ENCODE results near the gene UBE2E2. TPM values are rescaled to one million over a fixed set of nuclear protein-coding genes. Genes with fewer than 3 reads are reported as not detected.
"Not testable (repeated sequence)": the region's sequence is repeated elsewhere in the genome, so short reads cannot be mapped to it uniquely, and the experiment has no call there.

UBE2E2 gene
- total RNA-seq, 1 donor from 2014 or later: 89.8 TPM

GRCh38 chr3:23615068-23615467 lies 411.9 kb downstream of the UBE2E2 start:
- no peak for DNase-seq (ENCODE audit: low spot score)
- peaks cover 11% of the 10 kb centered on the region for H3K4me1 Mint-ChIP-seq

GRCh38 chr3:23618475-23618874 lies 415.3 kb downstream of the UBE2E2 start:
- not testable (repeated sequence) for H3K27ac ChIP-seq; H3K27ac Mint-ChIP-seq; H3F3A ChIP-seq (ENCODE audit: low read depth); H3K4me3 ChIP-seq; H3K27me3 Mint-ChIP-seq (ENCODE audit: insufficient read depth, low read depth); H3K4me2 ChIP-seq; H3K36me3 Mint-ChIP-seq; H3K4me1 Mint-ChIP-seq; H3K9ac ChIP-seq; H3K79me2 ChIP-seq (ENCODE audit: low read depth); H3K4me1 ChIP-seq; H2AFZ ChIP-seq (replicated peaks); H4K20me1 ChIP-seq (ENCODE audit: low read depth); H3K4me3 Mint-ChIP-seq; H3K27me3 ChIP-seq; H3K9me3 ChIP-seq (ENCODE audit: low read depth); H3K36me3 ChIP-seq; DNase-seq (ENCODE audit: low spot score)
- peaks cover 17% of the 10 kb centered on the region for H3K9me3 Mint-ChIP-seq

More at GRCh38 chr3:23615068-23615467, 411.9 kb downstream of the UBE2E2 start:
- Mint-ChIP-seq H3K9me3 (peaks cover 4% of the 10 kb centered on the region), H3K27ac (no peak overlapping the region), H3K36me3 (no peaks in the 10 kb centered on the region), H3K4me3 (no peak overlapping the region), H3K27me3 (ENCODE audit: insufficient read depth, low read depth) (peaks cover 4% of the 10 kb centered on the region)
- H2AFZ ChIP-seq (replicated peaks): no peak overlapping the region
- no peak for TF ChIP-seq EZH2phosphoT487 (IDR thresholded peaks at IDR 0.05)
- no peak overlapping the region for H3K4me3 ChIP-seq
- H3K36me3 ChIP-seq: no peaks in the 10 kb centered on the region
- no peaks in the 10 kb centered on the region for H3K27me3 ChIP-seq
- H3K4me1 ChIP-seq: peaks cover 10% of the 10 kb centered on the region
- H3K9ac ChIP-seq: no peak overlapping the region
- H3K9me3 ChIP-seq (ENCODE audit: low read depth): no peaks in the 10 kb centered on the region
- no peak overlapping the region for H3K27ac ChIP-seq
- no peaks in the 10 kb centered on the region for H4K20me1 ChIP-seq (ENCODE audit: low read depth)
- H3F3A ChIP-seq (ENCODE audit: low read depth): no peaks in the 10 kb centered on the region
- H3K79me2 ChIP-seq (ENCODE audit: low read depth): no peaks in the 10 kb centered on the region
- H3K4me2 ChIP-seq: no peak overlapping the region

DNA sequence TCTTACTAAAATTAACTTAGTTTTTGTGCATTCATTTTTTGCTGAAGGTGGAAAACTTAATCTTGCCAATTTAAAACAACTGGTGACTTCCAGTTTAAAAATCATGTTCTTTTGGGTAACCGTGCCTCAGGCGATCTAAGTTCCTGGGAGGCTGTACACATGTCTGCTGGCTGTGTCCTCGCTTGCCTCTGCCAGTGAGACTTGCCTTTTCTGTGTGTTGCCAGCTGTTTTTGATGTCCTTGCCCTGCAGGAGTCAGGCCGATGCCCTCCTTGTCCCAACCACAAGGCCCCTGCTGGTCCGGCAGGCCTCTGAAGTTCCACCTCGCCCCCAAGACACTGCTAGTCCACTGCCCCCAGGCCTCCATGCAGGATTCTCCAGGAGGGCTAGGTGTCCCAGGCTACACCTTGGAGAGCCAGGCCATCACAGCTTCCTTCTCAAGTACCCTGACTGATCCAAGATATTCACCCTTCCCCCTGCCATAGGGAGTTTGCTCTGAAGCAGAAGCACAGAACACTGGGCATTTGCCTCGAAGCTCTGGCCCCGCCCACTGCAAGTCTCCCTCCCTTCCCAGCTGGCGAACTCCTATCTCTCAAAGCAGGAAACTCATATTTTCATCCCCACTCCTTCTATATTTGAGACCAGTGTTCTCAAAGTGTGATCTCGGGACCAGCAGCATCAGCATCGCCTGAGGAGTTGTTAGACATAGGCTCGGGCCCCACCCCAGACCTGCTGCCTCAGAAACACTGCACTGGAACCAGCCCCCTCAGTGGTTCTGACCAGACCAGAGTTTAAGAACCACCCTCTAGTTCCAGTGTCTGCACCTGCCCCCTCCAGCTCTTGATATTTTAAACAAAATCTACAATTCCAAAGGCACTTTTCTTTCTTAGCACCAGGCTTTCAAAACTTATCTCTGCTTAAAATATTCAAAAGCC lies 416.8 kb downstream of the UBE2E2 start:
- no peaks in the 10 kb centered on the region for H4K20me1 ChIP-seq (ENCODE audit: low read depth)
- no peaks in the 10 kb centered on the region for H3K79me2 ChIP-seq (ENCODE audit: low read depth)
- H3F3A ChIP-seq (ENCODE audit: low read depth): no peaks in the 10 kb centered on the region
- peaks cover 23% of the 10 kb centered on the region for H3K9me3 Mint-ChIP-seq
- no peak overlapping the region for H3K9ac ChIP-seq
- peak overlapping the region; percentile 9 for H3K27ac Mint-ChIP-seq
- H3K36me3 Mint-ChIP-seq: peaks cover 4% of the 10 kb centered on the region
- H3K27ac ChIP-seq: no peak overlapping the region
- no peaks in the 10 kb centered on the region for H3K9me3 ChIP-seq (ENCODE audit: low read depth)
- H3K4me3 ChIP-seq: no peak overlapping the region
- no peaks in the 10 kb centered on the region for H3K27me3 Mint-ChIP-seq (ENCODE audit: insufficient read depth, low read depth)
- no peak overlapping the region for H3K4me2 ChIP-seq
- H3K27me3 ChIP-seq: no peaks in the 10 kb centered on the region
- no peak overlapping the region for H2AFZ ChIP-seq (replicated peaks)
- TF ChIP-seq EZH2 (IDR thresholded peaks at IDR 0.05) (no peak), EZH2phosphoT487 (IDR thresholded peaks at IDR 0.05) (no peak)
- TF ChIP-seq, protein P1, sequence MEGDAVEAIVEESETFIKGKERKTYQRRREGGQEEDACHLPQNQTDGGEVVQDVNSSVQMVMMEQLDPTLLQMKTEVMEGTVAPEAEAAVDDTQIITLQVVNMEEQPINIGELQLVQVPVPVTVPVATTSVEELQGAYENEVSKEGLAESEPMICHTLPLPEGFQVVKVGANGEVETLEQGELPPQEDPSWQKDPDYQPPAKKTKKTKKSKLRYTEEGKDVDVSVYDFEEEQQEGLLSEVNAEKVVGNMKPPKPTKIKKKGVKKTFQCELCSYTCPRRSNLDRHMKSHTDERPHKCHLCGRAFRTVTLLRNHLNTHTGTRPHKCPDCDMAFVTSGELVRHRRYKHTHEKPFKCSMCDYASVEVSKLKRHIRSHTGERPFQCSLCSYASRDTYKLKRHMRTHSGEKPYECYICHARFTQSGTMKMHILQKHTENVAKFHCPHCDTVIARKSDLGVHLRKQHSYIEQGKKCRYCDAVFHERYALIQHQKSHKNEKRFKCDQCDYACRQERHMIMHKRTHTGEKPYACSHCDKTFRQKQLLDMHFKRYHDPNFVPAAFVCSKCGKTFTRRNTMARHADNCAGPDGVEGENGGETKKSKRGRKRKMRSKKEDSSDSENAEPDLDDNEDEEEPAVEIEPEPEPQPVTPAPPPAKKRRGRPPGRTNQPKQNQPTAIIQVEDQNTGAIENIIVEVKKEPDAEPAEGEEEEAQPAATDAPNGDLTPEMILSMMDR (IDR thresholded peaks at IDR 0.05): no peak
- no peaks in the 10 kb centered on the region for H3K4me1 ChIP-seq
- no peak for DNase-seq (ENCODE audit: low spot score)
- H3K4me1 Mint-ChIP-seq: no peaks in the 10 kb centered on the region
- no peaks in the 10 kb centered on the region for H3K36me3 ChIP-seq
- no peak overlapping the region for H3K4me3 Mint-ChIP-seq

DNA sequence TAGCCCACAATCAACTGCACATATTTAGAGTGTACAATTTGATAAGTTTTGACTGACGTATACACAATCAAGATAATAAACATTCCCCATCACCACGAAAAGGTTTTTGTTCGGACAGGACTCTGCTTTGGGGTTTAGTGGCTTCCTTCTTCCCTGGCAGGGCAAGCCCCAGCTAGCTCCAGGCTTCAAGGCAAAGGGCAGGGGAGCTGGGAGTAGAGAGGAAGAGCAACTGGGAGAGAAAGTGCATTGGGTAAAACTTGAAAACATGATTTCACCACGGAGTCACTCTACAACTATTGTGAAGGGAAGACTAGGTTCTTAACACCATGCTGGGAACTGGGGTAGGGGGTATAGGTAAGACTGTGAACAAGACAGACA lies 417.5 kb downstream of the UBE2E2 start:
- no peaks in the 10 kb centered on the region for H3K27me3 ChIP-seq
- H3K9ac ChIP-seq: no peak overlapping the region
- H2AFZ ChIP-seq (replicated peaks): no peak overlapping the region
- no peaks in the 10 kb centered on the region for H3K9me3 ChIP-seq (ENCODE audit: low read depth)
- no peaks in the 10 kb centered on the region for H3K4me1 ChIP-seq
- no peak overlapping the region for H3K4me3 Mint-ChIP-seq
- no peaks in the 10 kb centered on the region for H3K36me3 ChIP-seq
- TF ChIP-seq, protein P1 (IDR thresholded peaks at IDR 0.05): no peak
- TF ChIP-seq EZH2phosphoT487 (IDR thresholded peaks at IDR 0.05) (no peak), EZH2 (IDR thresholded peaks at IDR 0.05) (no peak)
- DNase-seq (ENCODE audit: low spot score): no peak
- peaks cover 27% of the 10 kb centered on the region for H3K9me3 Mint-ChIP-seq
- H3K27ac ChIP-seq: no peak overlapping the region
- H3K27me3 Mint-ChIP-seq (ENCODE audit: insufficient read depth, low read depth): no peaks in the 10 kb centered on the region
- H3K4me1 Mint-ChIP-seq: no peaks in the 10 kb centered on the region
- H3K79me2 ChIP-seq (ENCODE audit: low read depth): no peaks in the 10 kb centered on the region
- peak overlapping the region; percentile 75 for H3K27ac Mint-ChIP-seq
- H3K4me3 ChIP-seq: no peak overlapping the region
- peaks cover 4% of the 10 kb centered on the region for H3K36me3 Mint-ChIP-seq
- no peak overlapping the region for H3K4me2 ChIP-seq
- H3F3A ChIP-seq (ENCODE audit: low read depth): no peaks in the 10 kb centered on the region
- H4K20me1 ChIP-seq (ENCODE audit: low read depth): no peaks in the 10 kb centered on the region
